ENCODE results near the gene ZNF322.

DNA sequence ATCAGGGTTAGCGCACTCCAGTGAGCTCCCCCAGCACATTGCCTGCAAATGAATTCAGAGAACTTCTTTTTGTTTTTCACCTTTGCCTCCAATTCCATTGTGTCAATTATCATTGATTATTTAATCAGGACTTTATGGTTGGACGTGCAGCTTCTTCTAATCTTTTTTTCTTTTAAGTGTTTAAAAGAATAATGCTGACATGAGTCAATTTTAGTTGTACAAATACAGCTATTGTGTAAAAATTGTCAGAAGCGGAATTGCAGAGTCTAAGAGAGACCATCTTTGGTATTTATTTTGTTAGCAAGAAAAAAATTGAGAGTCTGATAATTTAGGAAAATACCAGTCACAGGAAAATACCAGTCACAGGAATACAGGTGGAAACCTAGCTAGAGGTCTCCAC lies 57.3 kb downstream of the ZNF322 start:
- TF ChIP-seq, protein P1, sequence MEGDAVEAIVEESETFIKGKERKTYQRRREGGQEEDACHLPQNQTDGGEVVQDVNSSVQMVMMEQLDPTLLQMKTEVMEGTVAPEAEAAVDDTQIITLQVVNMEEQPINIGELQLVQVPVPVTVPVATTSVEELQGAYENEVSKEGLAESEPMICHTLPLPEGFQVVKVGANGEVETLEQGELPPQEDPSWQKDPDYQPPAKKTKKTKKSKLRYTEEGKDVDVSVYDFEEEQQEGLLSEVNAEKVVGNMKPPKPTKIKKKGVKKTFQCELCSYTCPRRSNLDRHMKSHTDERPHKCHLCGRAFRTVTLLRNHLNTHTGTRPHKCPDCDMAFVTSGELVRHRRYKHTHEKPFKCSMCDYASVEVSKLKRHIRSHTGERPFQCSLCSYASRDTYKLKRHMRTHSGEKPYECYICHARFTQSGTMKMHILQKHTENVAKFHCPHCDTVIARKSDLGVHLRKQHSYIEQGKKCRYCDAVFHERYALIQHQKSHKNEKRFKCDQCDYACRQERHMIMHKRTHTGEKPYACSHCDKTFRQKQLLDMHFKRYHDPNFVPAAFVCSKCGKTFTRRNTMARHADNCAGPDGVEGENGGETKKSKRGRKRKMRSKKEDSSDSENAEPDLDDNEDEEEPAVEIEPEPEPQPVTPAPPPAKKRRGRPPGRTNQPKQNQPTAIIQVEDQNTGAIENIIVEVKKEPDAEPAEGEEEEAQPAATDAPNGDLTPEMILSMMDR (IDR thresholded peaks at IDR 0.05) = no peak
- TF ChIP-seq POLR2A (IDR thresholded peaks at IDR 0.05) = no peak
